H9 (cell line): ENCODE data around the gene SLC26A6. TPM values are rescaled to one million over a fixed set of nuclear protein-coding genes. Genes with fewer than 3 reads are reported as not detected.

Experiments used
- DNase-seq: peaks from one replicate; pipeline ENCODE4 v3.0.0-alpha.2; 2017
- H2AFZ ChIP-seq: one replicate; pipeline ENCODE4 v1.6.1; 2013; ENCODE audit warnings: mild to moderate bottlenecking, low read length, control low read depth, moderate library complexity
- H2AK5ac ChIP-seq: 2 replicates; pipeline ENCODE4 v1.6.1; 2013; ENCODE audit warnings: low read length, control low read depth, mixed read lengths; ENCODE audit not compliant: insufficient read length
- H2BK120ac ChIP-seq: one replicate; pipeline ENCODE4 v1.6.1; 2013; ENCODE audit warnings: low read depth, mild to moderate bottlenecking, low read length, control low read depth, inconsistent platforms; ENCODE audit not compliant: poor library complexity, severe bottlenecking
- H2BK12ac ChIP-seq: 2 replicates; pipeline ENCODE4 v1.6.1; 2013; ENCODE audit warnings: low read length, control low read depth, mixed read lengths, low read depth; ENCODE audit not compliant: insufficient read length
- H2BK15ac ChIP-seq: 2 replicates; pipeline ENCODE4 v1.6.1; 2013; ENCODE audit warnings: low read depth, low read length, control low read depth
- H2BK20ac ChIP-seq: one replicate; pipeline ENCODE4 v1.6.1; 2013; ENCODE audit warnings: low read depth, mild to moderate bottlenecking, low read length, control low read depth, inconsistent platforms; ENCODE audit not compliant: poor library complexity, severe bottlenecking
- H2BK5ac ChIP-seq: 2 replicates; pipeline ENCODE4 v1.6.1; 2013; ENCODE audit warnings: low read length, control low read depth, mixed read lengths; ENCODE audit not compliant: insufficient read length
- H3K14ac ChIP-seq: 2 replicates; pipeline ENCODE4 v1.6.1; 2013; ENCODE audit warnings: low read length, control low read depth; ENCODE audit not compliant: insufficient read depth
- H3K18ac ChIP-seq: 2 replicates; pipeline ENCODE4 v1.6.1; 2013; ENCODE audit warnings: low read depth, mild to moderate bottlenecking, mixed read lengths, low read length, control low read depth; ENCODE audit not compliant: insufficient read length
- H3K23ac ChIP-seq: 2 replicates; pipeline ENCODE4 v1.6.1; 2013; ENCODE audit warnings: low read length, control low read depth, mixed read lengths, low read depth; ENCODE audit not compliant: insufficient read length
- H3K23me2 ChIP-seq: 2 replicates; pipeline ENCODE4 v1.6.1; 2013; ENCODE audit warnings: low read depth, mild to moderate bottlenecking, mixed read lengths, low read length, control low read depth; ENCODE audit not compliant: insufficient read length, poor library complexity, severe bottlenecking
- H3K27ac ChIP-seq: 2 replicates; pipeline ENCODE4 v1.5.1; 2013; ENCODE audit warnings: low read length, control low read depth, mixed read lengths, low read depth; ENCODE audit not compliant: insufficient read length
- H3K27me3 ChIP-seq: 2 replicates; pipeline ENCODE4 v1.6.1; 2013; ENCODE audit warnings: low read length, control low read depth, inconsistent platforms; ENCODE audit not compliant: insufficient read depth
- H3K4ac ChIP-seq: 2 replicates; pipeline ENCODE4 v1.6.1; 2013; ENCODE audit warnings: low read depth, mild to moderate bottlenecking, control low read depth, inconsistent platforms, low read length, moderate library complexity
- H3K4me1 ChIP-seq: 2 replicates; pipeline ENCODE4 v1.6.1; 2013; ENCODE audit warnings: low read length, control low read depth, inconsistent platforms; ENCODE audit not compliant: insufficient read depth
- H3K4me2 ChIP-seq: 2 replicates; pipeline ENCODE4 v1.6.1; 2013; ENCODE audit warnings: low read length, control low read depth, mixed read lengths; ENCODE audit not compliant: insufficient read length, insufficient read depth
- H3K56ac ChIP-seq: 2 replicates; pipeline ENCODE4 v1.6.1; 2013; ENCODE audit warnings: low read depth, mild to moderate bottlenecking, mixed read lengths, low read length, control low read depth; ENCODE audit not compliant: insufficient read length
- H3K79me1 ChIP-seq: 2 replicates; pipeline ENCODE4 v1.6.1; 2013; ENCODE audit warnings: low read depth, mild to moderate bottlenecking, moderate library complexity, low read length, control low read depth, inconsistent platforms; ENCODE audit not compliant: insufficient read depth, poor library complexity, severe bottlenecking
- H3K79me2 ChIP-seq: 2 replicates; pipeline ENCODE4 v1.6.1; 2013; ENCODE audit warnings: low read length, control low read depth, inconsistent platforms; ENCODE audit not compliant: insufficient read depth
- H3K9ac ChIP-seq: 2 replicates; pipeline ENCODE4 v1.6.1; 2013; ENCODE audit warnings: low read length, control low read depth, mixed read lengths; ENCODE audit not compliant: insufficient read length; ENCODE audit errors: extremely low read depth
- H3K9me3 ChIP-seq: one replicate; pipeline ENCODE4 v1.6.1; 2013; ENCODE audit warnings: low read depth, low read length, inconsistent platforms; ENCODE audit not compliant: control insufficient read depth
- H3T11ph ChIP-seq: one replicate; pipeline ENCODE4 v1.6.1; 2013; ENCODE audit warnings: mild to moderate bottlenecking, low read length, control low read depth, inconsistent platforms
- H4K20me1 ChIP-seq: one replicate; pipeline ENCODE4 v1.6.1; 2013; ENCODE audit not compliant: control insufficient read depth, insufficient read length, insufficient read depth
- H4K5ac ChIP-seq: 2 replicates; pipeline ENCODE4 v1.6.1; 2013; ENCODE audit warnings: low read depth, mild to moderate bottlenecking, mixed read lengths, low read length, control low read depth; ENCODE audit not compliant: insufficient read length
- H4K8ac ChIP-seq: replicated peaks from 2 replicates; pipeline ENCODE4 v1.6.1; 2013; ENCODE audit warnings: low read length, control low read depth, mixed read lengths, low read depth; ENCODE audit not compliant: insufficient read length
- H4K91ac ChIP-seq: 2 replicates; pipeline ENCODE4 v1.6.1; 2013; ENCODE audit warnings: low read depth, mild to moderate bottlenecking, moderate library complexity, mixed read lengths, low read length, control low read depth; ENCODE audit not compliant: insufficient read length
- H3K27ac Mint-ChIP-seq, 3 experiments: 2 replicates in 2 of 3; 3 replicates in 1 of 3; pipeline ENCODE4 v1.8.0; 2020 to 2021; ENCODE audit warnings: mixed read lengths in 3 of 3, mild to moderate bottlenecking in 1 of 3, moderate library complexity in 1 of 3
- H3K27me3 Mint-ChIP-seq: 2 replicates; pipeline ENCODE4 v1.8.0; 2021; ENCODE audit warnings: low read depth, mild to moderate bottlenecking, moderate library complexity, mixed read lengths
- H3K36me3 Mint-ChIP-seq, 3 experiments: 2 replicates in 2 of 3; 3 replicates in 1 of 3; pipeline ENCODE4 v1.8.0; 2020 to 2021; ENCODE audit warnings: low read depth in 3 of 3, mixed read lengths in 3 of 3; ENCODE audit not compliant: insufficient read depth in 1 of 3
- H3K4me1 Mint-ChIP-seq, 2 experiments: 2 replicates each; pipeline ENCODE4 v1.8.0; 2020; ENCODE audit warnings: mixed read lengths in 2 of 2
- H3K4me3 Mint-ChIP-seq, 2 experiments: 2 replicates in 1 of 2; 3 replicates in 1 of 2; pipeline ENCODE4 v1.8.0; 2020 to 2021; ENCODE audit warnings: mild to moderate bottlenecking in 2 of 2, mixed read lengths in 2 of 2, moderate library complexity in 1 of 2
- H3K9me3 Mint-ChIP-seq, 2 experiments: 2 replicates in 1 of 2; 3 replicates in 1 of 2; pipeline ENCODE4 v1.8.0; 2020; ENCODE audit warnings: mild to moderate bottlenecking in 2 of 2, mixed read lengths in 2 of 2, moderate library complexity in 1 of 2
- CTCF ChIP-seq: fragments of 200-600 bp; sonication (generic); conservative IDR thresholded peaks from 3 replicates; pipeline ENCODE4 v1.8.0; 2021; ENCODE audit warnings: antibody characterized with exemption, mild to moderate bottlenecking
- WGBS: extraction: QIAGEN DNeasy Blood & Tissue Kit; methylation state at CpG from one replicate; pipeline ENCODE4 v1.1.7; 2013; ENCODE audit warnings: missing lambda C conversion rate, low lambda C conversion rate, mixed read lengths; ENCODE audit not compliant: insufficient read length; ENCODE audit errors: extremely low coverage; 5-methylcytosine and 5-hydroxymethylcytosine counted together
- total RNA-seq: library from RNA; stranded (reverse); gene quantifications from 2 replicates; pipeline ENCODE4 v1.2.1, GENCODE V29; 2021

The SLC26A6 gene
- total RNA-seq, 1 experiment from 2014 or later = 61.3 TPM

DNA sequence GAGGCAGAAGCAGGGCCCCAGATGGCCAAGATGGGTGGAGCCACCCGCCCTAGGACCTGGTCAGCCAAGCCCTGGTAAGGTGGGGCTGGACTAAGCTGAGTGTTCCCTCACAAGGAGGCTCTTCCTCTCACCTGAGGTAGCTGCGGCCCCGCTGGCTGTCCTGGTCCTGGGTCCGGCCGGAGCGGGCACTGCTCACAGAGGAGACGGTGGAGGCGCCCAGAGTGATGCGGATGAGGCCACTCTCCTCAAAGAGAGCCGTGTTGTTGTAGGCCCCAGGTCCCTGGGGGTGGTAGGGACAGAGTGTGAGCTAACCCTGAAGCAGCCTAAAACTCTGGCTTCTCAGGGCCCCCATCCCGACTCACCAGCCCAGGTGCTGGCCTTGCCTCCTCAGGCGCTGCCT, 7.3 kb upstream of the SLC26A6 start:
- Histone ChIP-seq H3K18ac (no peak overlapping the region), H3K9ac (no peak overlapping the region), H2BK5ac (no peak overlapping the region), H3K4ac (no peak overlapping the region), H3K23ac (no peak overlapping the region), H3K9me3 (no peaks in the 10 kb centered on the region), H3T11ph (no peak overlapping the region), H2BK120ac (no peak overlapping the region), H3K79me2 (no peaks in the 10 kb centered on the region), H3K14ac (no peak overlapping the region), H4K5ac (no peak overlapping the region), H3K27ac (no peak overlapping the region), H3K4me1 (no peaks in the 10 kb centered on the region), H3K56ac (no peak overlapping the region), H3K79me1 (no peaks in the 10 kb centered on the region), H4K20me1 (peaks cover 2% of the 10 kb centered on the region), H2AFZ (no peak overlapping the region), H3K27me3 (no peaks in the 10 kb centered on the region), H4K8ac (no peak overlapping the region), H2BK20ac (no peak overlapping the region), H2BK12ac (no peak overlapping the region), H2AK5ac (no peak overlapping the region), H4K91ac (no peak overlapping the region), H3K23me2 (no peaks in the 10 kb centered on the region), H3K4me2 (no peak overlapping the region), H2BK15ac (no peak overlapping the region)
- no peak for DNase-seq
- Mint-ChIP-seq H3K27me3 (no peaks in the 10 kb centered on the region; the same call in 1 of the 2 replicates), H3K4me1 (peaks cover 6% of the 10 kb centered on the region in 2 experiments; a peak in 3 of 4 replicates), H3K36me3 (peaks cover 26 to 76% (median 74%) of the 10 kb centered on the region in 3 experiments), H3K4me3 (no peak overlapping the region), H3K9me3 (no peaks in the 10 kb centered on the region), H3K27ac (no peak overlapping the region)
- WGBS = no CpG with 5 or more reads among the region's 12 CpGs
- TF ChIP-seq CTCF = no peak
